GM21786 (cell line): ENCODE measurements around the gene TRAF3IP1.
"Not testable (repeated sequence)": the region's sequence is repeated elsewhere in the genome, so short reads cannot be mapped to it uniquely, and the experiment has no call there.

Source experiments
- ATAC-seq: cut with Tn5 transposase; IDR thresholded peaks from one replicate; pipeline ENCODE4 v1.9.1; 2021; ENCODE audit not compliant: unreplicated experiment

Gene TRAF3IP1

DNA sequence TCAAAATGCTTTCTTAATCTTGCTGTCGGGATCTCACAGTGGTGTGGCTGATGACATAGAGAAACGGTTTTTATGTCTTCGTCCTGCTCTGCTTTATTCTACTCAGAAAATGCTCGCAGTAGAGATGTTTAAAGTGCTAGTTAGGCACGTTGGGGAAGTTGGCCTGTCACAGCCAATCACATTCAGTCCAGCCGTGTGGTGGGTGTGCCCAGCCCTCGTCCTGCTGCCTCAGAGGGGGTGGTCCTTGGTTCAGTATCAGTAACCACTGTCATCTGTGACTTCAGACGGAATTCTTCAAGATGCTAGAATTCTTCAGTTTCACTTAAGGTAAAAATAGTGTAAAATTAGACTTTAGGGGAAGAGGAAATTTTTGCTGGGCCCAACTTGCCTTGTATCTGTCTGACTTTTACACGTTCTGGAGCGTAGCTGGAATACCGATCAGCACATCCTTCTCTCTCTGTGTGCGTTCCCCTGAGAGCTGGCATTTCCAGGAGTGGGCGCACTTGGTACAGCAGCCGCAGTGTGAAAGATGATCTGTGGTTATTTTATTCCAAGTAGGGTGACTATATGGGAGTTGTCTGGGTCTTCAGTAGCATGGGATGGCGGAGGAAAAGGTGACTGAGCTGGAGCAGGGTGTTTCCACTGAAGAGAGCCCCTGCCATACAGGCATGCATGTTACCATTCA lies 18.5 kb downstream of the TRAF3IP1 start:
- no peak for ATAC-seq

DNA sequence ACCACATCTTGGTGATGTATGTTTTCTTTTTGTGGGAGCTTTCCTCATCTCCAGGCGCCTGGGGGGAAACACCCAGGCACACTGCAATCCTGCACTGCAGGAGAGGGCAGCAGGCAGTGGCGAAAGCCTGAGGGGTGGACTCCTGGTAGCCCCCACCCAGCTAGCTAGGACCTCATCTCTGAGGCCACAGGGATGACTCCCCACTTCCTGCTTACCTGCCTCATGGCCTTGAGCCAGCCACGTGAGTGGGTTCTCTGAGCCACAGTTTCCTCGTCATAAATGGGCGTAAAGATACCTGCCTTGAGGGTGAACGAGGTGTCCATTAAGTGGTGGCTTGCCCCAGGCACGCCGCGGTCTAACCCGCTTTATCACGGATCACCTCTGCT lies 19.1 kb downstream of the TRAF3IP1 start:
- no peak for ATAC-seq

DNA sequence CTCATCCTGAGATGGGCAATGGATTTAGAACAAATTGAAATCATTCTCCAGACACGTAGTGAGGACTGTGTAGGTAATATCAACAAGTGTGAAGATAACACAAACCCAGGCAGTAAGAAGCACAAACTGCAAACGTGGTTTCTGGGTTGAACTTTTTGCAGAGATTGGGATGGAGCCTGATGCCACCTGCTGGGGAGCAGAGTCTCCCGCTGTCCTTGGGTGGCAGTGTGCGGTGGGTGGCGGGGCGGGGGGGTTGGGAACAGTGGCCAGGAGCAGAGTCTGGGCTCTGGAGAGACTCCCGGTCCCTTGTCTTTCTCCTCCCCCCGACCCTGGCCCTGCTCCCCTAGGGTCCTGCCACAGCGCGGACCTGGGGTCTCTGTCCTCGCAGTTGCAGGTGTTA lies 19.5 kb downstream of the TRAF3IP1 start:
- ATAC-seq, result no peak

DNA sequence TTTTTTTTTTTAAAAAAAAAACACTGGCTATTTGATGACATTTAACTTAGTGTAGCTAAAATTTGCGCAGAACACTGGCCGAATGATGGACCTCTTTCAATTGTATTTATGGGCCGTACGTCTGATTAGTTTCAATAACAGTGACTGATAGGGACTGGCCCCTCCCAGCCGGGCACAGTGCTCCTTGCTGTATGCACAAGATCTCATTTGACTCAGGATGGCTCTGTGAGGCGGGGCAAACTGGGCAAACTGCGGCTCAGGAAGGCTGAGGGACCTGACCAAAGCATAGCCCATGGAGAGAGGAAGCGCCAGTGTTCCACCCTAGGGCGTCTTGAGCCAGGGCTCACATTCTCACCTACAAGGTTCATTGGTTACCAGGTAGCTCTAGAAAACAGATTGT lies 21.2 kb downstream of the TRAF3IP1 start:
- no peak for ATAC-seq

DNA sequence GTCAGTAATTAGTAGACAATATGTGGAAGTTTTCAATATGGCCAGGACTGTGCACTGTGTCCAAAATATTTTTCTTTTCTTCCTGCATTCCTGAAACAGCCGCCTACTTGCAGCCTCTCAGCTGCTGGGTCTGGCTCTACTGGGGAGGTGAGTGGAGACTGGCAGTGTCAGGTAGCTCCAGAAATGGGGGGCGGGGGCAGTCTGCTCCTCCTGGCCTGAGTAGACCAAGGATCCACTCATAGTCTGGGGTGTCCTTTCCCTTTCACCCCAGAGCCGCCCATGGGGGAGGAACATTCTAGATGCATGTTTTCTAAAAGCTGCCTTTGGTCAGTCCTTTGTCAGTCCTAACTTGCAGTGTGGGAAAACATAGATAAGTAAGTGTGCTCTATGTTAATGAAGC lies 23.7 kb downstream of the TRAF3IP1 start:
- ATAC-seq, result no peak

DNA sequence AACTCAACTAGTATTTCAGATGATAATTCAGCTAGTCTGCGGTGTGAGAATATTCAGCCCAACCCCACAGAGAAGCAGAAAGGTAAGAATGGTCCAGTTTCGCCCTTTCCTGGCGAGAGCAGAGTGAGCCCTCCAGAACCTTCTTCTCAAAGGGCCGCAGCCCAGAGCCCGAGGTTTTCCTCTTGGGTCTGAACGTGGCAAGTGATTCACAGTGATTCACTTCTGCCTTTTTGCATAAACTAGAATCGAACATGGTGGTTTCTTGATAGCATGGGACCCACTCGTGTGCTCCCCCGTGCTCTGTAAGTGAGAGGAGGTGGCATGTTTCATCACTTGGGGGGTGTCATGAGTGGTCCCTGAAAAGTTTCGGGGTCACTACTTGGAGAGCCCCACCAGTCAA lies 24.2 kb downstream of the TRAF3IP1 start:
- ATAC-seq, result no peak

DNA sequence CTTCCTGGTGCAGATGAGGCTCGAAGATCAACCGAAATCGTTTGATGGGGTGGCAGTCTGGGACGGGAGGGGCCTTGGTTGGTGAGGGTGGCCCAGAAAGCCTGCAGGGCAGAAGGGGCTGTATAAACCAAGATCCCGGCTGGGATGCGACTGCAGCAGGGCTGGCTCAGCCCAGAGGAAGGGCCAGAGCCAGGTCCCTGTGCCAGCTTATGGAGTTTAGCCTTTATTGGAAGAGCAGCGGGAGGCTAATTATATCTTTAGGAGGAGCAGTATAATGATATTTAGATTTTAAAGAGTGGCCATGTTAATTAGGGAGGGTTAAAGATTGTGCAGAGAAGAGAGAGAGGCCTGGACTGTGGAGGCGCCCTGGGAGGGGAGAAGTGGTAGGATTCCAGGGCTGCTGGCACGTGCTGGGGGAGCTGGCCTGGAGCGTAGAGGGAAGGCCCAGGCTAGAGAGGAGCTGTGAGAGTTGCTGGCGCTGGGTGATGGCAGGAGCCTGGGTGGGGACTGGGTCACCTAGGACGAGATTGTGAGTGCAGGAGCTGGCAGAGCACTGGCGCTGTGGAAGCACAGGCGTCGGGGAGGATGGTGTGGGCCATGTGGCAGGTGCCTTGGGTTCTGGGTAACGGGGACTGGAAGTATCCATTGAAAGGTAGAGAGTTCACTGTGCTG lies 25.1 kb downstream of the TRAF3IP1 start:
- ATAC-seq, result no peak

DNA sequence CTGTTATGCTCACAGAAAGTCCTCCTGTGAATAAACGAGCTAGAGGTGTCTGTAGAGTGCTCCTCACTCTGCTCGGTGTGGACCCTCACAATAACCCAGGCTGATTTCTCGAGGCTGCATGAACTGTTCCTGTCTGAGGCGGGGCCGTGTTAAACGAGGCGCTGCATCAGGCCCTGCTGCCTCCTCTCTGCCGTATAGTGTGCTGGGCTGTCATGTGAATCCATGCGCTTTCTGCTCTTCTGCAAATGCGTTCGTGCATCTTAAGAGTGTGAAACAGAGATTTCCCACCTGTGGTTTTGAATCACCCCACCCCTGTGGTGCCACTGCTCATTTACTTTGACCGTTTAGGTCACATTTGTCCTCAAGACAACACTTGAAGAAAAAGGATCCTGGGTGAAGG lies 26.2 kb downstream of the TRAF3IP1 start:
- ATAC-seq, result no peak

DNA sequence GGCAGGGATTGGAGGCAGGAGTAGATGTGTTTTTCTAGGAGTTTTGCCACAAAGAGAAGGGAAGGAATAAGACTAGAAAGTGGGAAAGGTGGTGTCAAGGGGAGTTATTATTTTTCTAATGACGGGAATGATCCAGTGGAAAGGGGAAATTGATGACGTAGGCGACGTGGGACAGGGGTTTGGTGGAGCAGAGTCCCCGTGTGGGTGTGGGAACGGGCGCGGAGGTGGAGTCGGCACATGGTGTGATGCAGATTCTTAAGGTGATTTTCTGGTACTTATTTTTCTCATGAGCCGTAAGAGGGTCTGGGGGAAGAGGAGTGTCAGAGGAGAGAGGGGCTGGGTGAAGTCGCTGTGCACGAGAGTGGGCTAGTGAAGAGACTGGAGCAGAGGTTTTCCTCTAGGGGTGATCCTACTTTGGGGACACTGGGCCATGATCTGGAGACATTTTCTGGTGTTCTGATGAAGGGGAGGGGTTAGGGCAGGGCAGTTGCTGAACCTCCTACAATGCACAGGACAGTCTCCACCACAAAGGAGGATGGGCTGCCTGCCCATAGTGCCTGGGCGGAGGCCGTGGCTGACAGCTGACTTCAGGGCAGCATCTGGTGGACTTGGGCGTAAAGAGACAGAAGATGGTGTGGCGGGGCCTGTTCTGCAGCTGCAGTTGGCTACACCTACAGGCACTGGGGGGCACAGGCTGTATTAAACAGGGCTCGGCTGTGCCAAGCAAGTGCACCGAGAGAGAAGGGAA lies 30.0 kb downstream of the TRAF3IP1 start:
- ATAC-seq, result no peak

DNA sequence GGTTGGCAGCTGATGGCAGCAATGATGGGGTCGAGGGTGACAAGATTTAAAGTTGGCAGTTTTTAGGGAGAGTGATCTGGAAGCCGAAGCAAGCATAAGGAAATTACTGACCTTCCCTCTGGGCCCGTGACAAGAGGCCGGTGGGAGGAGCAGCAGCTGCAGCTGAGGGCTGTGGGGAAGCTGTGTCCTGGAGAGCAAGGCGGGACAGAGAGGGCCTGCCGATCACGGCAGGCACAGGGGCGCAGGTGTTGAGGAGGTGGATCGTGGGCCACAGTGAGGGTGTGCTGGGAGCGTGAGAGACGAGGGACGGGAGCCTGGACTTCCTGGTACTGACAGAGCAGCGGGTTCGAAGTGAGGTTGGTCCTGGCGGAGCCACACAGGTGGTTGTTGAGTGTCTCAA lies 31.0 kb downstream of the TRAF3IP1 start:
- ATAC-seq, result no peak

DNA sequence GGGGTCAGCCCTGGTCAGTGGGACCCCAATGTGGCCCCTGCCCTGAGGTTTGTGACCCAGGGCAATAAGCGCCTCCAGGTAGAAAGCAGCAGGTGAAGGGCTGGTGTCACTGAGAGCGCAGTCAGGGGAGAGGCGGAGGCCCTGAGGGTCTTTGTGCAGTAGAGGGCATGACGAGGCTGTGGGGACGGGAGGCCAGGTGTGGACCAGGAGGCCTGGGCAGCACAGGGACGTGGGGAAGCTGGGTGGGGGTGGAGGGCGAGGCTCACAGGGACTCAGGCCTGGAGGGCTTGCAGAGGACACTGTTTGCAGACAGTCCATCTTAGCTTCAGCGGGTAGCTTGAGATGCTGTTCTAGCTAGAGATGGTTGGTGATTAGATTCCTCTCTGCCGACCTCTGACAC lies 32.0 kb downstream of the TRAF3IP1 start:
- ATAC-seq, result no peak

DNA sequence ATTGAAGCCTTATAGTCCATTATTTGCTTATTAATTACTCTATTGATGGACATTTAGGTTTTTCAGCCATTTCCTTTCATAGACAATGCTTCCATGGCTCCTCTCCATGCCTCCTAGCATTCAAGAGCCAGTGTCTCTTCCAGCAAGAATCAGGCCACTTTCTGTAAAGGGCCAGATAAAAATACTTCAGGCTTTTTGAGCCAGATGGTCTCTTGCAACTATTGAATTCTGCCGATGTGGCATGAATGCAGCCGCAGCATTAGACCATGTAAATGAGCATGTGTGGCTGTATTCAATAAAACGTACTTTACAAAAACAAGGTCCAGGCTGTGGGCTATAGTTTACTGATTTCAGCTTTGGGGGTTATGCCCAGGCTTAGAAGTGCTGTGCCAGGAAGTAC lies 38.5 kb downstream of the TRAF3IP1 start:
- ATAC-seq, result no peak

DNA sequence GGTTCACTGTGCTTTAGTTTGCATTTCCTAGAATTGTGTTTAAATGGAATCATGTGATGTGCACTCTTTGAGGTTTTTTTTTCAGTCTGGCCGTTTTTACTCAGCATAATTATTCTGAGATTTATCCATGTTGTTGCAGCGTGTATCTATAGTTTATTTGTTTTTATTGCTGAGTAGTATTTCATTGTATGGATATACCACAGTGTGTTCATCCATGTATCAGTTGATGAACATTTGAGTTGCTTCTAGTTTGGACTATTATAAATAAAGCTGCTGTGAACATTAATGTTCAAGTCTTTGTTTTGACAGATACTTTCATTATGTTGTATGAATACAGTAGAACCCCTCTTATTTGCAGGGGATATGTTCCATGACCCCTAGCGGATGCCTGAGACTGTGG lies 39.1 kb downstream of the TRAF3IP1 start:
- no peak for ATAC-seq

DNA sequence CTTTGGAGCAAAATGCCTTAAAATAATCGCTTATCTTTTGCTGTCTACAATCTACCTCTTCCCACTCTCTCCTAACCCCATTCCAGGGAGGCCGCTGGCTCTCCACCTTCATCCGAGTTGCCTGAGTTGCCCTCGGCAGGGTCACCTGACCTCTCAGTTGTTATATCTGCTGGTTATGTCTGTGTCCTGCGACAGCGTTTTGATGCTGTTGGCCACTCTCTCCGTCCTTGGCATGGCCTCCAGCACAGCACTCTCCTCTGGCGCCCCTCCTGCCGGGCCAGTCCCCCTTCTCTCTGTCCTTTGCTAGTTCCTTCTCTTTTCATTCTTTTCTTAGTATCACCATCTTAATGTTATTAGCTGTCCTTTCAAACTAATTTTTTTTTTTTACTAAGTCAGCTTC lies 41.6 kb downstream of the TRAF3IP1 start:
- no peak for ATAC-seq

DNA sequence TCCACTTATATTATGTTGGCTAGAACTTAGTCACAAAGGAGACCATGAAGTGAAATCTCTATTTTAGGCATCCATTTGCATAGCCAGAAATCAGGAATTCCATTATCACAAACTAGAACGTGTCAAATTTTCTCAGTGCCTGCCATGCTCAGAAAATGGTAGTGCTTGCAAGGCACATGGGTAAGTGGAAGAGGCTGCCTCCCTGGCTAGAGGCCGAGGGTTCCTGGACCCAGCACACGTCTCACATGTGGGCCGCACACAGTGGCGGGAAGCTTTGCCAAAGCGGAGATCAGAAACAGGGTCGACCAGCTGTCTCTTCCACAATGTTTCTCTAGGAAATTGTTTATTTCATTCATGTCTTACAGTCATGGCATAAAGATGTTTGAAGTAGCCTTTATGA lies 42.3 kb downstream of the TRAF3IP1 start:
- no peak for ATAC-seq

DNA sequence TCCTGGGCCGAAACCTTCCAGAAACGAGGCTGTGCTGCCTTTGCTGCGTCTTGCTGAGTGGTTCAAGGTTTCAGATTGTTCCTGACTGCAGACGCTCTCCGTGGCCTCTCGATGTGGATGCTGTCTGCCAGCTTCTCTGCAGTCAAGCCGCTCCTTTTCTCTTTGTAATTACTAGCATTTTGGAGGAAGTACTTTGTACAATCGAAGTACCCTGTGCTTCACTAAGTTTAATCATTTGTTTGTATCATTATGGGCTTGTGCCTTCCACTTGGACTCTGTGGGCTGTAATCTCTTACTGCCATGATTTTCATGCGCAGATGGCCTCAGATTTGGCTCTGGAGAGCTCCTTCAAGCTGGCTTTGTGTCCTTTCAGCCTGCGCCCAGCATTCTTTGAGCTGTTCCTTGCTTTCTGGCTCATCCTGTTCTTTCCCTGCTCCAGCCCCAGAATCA lies 49.3 kb downstream of the TRAF3IP1 start:
- no peak for ATAC-seq

DNA sequence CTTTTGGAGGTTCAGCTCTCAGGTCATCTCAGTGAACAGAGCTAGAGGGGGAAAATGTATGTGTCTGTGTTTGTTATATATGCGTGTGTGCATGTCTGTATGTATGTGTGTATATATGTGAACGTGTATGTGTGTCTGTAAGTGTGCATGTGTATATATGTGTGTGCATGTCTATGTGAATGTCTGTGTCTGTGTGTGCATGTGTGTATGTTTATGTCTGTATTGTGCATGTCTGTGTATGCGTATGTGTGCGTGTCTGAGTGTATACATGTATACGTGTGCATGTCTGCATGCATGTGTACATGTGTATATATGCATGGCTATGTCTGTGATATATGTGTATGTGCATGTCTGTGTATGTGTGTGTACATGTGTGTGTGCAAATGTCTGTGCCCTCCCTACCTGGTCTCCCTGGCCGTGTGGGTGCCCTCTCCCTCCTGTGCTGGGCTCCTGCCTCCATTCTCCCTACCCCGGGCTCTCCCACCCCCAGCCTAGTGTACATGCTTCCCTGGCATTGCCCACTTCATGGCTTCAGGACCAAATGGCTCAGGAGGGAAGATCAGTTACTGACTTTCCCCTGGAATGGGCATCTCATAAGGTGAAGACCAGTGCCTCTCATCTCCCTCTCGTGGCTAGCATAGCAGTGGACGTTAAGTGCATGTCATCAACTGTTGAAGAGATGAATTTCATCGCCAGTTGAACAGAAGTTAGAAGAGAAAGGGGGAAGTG lies 49.9 kb downstream of the TRAF3IP1 start:
- no peak for ATAC-seq

DNA sequence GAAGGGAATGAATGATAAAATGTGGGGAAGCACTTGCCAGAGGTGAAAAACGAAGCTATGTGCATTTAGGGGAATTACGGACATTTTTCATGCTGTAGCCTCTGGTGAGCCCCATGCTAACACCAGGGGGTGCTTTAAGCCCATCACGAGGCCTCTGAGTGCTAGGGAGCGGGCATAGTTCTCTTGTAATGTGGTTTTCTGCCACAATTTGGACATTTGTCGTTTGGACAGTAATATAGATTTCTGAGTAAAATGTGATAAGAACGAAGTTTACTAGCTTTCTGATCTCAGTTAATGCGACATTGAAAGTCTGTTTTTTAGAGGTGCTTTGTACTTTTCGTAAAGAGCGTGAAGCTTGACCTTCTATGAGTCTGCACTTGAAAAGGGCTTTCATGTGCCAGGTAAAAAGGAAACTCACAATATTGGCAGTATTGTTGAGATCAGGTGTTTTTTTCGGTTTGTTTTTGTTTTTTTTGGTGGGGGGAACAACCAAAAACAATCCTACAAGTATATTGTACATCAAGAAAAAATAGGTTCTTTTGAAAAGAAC lies 50.6 kb downstream of the TRAF3IP1 start:
- no peak for ATAC-seq

DNA sequence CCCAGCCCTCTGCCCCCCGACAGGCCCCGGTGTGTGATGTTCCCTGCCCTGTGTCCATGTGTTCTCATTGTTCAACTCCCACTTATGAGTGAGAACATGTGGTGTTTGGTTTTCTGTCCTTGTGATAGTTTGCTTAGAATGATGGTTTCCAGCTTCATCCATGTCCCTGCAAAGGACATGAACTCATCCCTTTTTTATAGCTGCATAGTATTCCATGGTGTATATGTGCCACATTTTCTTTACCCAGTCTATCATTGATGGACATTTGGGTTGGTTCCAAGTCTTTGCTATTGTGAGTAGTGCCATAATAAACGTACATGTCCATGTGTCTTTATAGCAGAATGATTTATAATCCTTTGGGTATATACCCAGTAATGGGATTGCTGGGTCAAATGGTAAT lies 52.0 kb downstream of the TRAF3IP1 start:
- not testable (repeated sequence) for ATAC-seq

DNA sequence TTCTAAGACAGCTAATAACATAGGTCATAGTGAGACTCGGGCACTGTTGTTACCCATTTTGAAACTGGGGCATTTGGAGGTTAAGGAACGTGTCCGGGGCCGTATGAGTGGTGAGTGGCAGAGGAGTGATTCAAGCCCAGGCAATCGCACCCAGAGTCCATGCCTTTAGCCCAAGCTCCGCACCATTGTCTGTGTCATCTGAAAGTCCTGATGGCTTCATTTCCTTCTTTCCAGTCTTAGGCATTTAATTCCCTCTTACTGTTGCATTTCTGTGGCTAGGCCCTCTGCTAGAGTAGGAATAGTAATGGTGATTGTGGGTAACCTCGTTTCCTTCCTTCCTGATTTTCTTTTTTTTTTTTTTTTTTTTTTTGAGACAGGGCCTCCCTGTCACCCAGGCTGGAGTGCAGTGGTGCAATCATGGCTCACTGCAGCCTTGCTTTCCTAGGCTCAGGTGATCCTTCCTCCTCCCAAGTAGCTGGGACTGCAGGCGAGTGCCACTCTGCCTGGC lies 56.6 kb downstream of the TRAF3IP1 start:
- no peak for ATAC-seq
